GM12801 (cell line): ENCODE measurements around the gene HSF5.

Source experiments
- CTCF ChIP-seq: IDR thresholded peaks from one replicate; pipeline ENCODE4 v1.5.1; 2011; ENCODE audit warnings: control low read depth; ENCODE audit not compliant: insufficient read length; ENCODE audit errors: extremely low read depth

Gene HSF5

GRCh38 chr17:58493506-58493905, 5.3 kb upstream of the HSF5 start:
- no peak for TF ChIP-seq CTCF

GRCh38 chr17:58492238-58493121, 4.3 kb upstream of the HSF5 start:
- TF ChIP-seq CTCF, result no peak

- no peak for TF ChIP-seq CTCF
These were observed 3.4 kb upstream of the HSF5 start for GRCh38 chr17:58491510-58492045.

- TF ChIP-seq CTCF, result no peak
These were observed 251 bp upstream of the HSF5 start for GRCh38 chr17:58488428-58488890.

- no peak for TF ChIP-seq CTCF
These were observed 3.6 kb downstream of the HSF5 start for GRCh38 chr17:58484600-58484999.

GRCh38 chr17:58480090-58480489, 8.1 kb downstream of the HSF5 start:
- TF ChIP-seq CTCF, result no peak

- TF ChIP-seq CTCF, result no peak
These were observed 11.4 kb downstream of the HSF5 start for GRCh38 chr17:58476812-58477211.
